ENCODE measurements around the gene ERICH2.

Gene ERICH2

GRCh38 chr2:170817093-170818035, 47.2 kb downstream of the ERICH2 start:
- no peak for DNase-seq

- no peak for DNase-seq
Observed at GRCh38 chr2:170818036-170818751, 48.0 kb downstream of the ERICH2 start.

GRCh38 chr2:170818752-170819470, 48.7 kb downstream of the ERICH2 start:
- no peak for DNase-seq

DNA sequence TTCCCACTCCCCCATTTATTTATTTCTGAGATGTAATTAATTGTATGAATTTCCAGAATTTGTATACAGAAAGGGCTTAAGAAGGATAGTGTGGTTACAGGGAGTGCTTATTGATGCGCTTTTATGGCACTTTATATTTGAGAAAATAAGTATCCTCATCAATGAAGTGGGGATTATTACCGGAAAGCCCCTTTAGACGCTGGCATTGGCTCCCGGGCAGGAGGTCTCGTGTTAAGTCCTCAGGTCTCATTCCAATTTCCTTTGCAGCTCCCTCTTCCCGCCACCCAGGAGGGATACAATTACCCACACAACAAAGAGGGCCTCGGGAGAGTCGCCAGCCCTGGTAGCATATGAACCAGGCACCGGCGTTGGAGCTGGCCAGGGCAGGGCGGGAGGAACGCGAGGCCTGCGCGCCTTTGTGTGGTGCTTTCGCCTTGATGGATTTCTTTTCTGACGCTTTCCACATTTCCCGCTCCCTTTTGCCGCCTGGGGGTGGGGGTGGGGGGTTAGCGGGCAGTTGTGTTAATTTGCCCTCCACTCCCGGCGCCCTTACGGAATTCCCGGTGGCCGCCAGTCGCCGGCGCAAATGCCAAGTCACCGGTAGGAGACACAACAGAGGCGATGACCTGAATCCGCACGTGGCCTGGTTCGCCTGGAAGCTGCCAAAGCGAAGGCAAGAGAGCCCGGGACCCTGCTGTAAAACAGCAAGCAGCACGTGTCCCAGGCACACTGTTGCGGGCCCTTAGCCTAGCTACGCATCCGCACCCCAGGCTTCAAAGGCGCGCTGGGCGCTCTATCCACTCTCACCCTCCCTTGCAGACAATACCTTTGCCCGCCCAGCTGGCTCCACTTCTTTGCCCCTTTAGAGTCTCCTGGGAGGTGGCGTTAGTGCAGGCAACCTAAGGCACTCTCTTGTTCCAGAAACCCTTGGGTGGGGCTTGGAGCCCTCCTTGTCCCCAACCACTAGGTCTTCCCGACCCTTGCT, 49.8 kb downstream of the ERICH2 start:
- no peak for DNase-seq

GRCh38 chr2:170820757-170821530, 50.8 kb downstream of the ERICH2 start:
- DNase-seq, result no peak

DNA sequence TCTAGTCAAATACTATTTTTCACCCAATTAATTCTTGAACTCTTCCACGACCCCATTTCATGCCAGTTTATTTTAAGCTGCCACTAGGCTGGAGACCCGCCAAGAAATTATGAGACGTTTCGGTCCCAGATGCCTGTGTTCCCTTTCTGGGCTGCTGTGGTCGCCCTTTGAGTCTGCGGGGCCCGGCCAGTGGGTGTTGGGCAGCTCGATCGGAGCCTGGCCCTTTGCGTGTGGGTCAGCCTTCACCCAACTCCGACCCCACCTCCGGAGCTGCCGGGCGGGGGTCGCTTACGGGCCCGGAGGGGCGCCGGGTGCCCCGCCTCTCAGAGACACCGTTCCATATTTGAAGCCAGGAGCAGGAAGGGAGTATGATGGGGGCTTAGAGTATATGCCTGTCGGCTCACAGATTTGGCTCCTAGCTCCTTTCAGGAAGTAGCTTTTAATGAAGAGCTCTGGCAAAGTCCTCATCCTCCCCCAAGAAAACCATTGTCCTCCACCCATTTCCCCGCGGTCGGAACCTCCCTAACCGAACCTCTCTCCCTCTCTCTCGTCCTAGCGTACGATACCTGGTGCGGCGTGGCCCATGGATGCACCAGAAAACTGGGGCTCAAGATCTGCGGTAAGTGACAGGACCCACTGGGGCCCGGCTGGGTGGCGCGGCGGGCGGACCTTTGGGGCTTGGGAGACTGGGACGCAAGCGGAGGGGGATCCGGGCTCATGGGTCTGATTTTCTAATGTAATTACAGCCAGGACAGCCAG, 51.5 kb downstream of the ERICH2 start:
- DNase-seq, result no peak

DNA sequence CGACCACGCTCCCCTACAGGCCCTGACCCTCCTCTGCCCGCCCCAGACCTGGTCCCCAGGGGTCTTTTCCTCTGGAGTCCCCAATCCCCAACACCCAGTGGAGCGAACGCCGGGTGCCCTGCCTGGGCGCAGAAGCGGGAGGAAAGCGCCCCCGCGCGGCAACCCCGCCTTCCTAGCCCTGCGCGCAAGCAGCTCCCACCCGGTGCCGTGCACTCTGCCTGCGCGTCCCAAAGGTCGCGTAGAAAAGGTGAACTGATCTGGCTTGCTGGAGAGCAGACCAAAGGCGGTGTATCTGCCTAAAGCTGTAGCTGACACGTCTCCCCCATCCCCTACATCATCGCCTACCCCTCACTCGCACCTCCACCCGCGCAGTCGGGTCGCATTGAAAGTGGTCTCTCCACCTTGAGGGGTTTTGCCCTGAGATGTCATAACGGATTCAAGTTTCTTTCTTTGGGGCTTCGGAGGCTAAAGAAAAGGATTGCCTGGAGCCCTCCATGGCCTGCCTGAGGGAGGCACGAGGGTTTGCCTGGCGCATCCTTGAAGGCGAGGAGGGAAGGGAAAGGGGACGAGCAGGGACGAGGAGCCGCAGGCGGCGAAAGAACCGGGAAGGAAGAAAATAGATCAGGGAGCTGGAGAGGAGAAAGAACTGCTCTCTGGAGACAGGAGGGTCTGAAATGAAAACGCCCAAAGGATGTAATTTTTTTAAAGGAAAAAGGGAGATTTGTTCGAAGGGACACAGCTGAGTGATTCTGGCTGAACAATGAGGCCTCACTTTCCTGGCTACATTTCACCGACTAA, 52.3 kb downstream of the ERICH2 start:
- no peak for DNase-seq

DNA sequence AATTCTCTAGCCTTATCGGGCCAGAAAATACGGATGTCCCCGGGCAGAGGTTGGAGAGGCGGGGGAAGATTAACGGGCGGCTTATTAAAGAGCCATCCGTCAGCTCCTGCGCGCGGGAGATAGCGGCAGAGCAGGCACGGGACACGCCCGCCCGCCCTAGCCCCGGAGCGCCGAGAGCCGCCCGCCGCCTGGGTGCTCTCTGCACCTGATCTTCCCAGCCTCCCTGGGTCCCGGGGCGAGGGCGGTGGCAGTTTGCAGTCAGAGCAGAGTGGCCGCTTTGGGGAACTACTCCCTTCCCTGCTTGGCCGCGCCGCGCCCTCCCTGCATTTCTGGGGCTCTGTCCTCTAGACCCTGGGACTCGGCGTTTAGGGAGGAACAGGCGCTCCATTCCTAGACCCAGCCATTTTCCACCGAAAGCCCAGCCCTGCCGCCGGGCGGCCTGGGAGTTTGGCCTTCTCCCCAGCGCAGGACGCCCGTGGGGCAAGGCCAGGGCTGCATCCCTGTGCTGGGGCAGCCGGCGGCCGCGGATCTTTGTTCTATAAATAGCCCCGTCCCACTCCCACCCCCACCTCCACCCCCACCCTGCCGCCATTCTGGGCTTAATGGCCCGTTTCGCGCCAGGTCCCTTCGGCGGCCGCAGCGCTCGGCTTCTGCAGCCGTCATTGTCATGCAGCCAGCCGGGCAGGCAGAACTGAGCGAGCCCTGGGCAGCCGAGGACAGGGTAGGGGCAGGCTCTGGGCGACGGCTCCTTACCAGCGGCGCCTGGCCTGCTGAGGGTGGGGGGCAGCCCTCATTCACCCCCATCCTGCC, 53.1 kb downstream of the ERICH2 start:
- DNase-seq, result no peak

GRCh38 chr2:170823898-170824215, 53.7 kb downstream of the ERICH2 start:
- no peak for DNase-seq

DNA sequence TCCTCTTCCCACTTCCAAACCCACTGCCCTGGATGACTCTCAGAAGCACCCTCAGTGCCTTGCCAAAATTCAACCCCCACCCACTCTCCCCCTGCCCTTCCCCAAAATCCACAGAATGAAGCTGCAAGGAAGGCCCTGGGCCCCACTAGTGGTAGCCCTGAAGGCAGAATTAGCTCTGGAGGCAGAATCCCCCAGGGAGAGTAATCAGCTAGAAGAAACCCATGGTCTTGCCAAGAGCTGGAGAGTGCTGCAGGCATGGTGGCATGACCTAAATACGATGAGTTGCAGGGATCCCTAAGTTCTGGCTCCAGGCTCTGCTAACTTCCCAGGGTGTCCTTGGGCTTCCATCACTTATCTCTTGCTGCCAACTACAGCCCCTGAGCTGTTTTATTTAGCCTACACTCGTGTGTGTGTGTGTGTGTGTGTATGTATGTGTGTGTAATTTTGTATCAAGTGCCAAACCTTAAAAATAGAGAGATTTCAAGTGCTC, 54.4 kb downstream of the ERICH2 start:
- no peak for DNase-seq

DNA sequence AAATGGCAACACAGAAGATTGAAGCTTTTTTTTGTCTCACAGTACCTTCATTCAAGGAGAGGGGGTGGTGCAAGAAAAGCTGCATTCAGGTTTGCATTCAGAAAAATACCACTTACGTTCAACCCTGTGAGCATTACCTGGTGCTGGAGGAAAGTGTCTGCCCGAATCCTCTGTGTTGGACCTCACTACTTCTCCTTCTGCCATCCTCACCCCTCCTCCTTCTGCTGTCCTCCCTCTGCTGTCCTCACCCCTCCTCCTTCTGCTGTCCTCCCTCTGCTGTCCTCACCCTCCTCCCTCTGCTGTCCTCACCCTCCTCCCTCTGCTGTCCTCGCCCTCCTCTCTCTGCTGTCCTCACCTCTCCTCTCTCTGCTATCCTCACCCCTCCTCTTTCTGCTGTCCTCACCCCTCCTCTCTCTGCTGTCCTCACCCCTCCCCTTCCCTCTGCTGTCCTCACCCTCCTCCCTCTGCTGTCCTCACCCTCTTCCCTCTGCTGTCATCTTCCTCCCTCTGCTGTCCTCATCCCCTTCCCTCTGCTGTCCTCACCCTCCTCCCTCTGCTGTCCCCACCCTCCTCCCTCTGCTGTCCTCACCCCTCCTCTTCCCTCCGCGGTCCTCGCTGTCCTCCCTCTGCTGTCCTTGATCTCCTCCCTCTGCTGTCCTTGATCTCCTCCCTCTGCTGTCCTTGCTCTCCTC, 57.8 kb downstream of the ERICH2 start:
- DNase-seq, result no peak

GRCh38 chr2:170828533-170828916, 58.3 kb downstream of the ERICH2 start:
- DNase-seq, result no peak

DNA sequence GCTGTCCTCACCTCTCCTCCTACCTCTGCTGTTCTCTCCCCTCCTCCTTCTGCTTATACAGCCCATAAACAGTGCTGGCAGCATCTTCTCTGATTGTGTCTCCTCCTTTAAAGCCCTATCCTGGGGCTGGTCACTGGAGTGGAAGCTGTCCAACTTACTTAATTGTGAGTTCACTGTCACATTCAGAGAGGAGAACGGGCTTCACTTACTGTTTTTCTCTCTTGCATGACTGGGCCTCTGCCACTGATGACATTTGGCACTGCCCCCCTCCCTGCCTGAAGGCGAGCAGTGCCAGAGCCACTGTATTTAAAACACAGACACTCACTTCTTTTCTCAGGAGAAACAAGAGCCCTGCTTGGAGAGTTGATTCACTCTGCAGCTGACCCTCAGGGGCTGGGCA, 58.9 kb downstream of the ERICH2 start:
- no peak for DNase-seq

DNA sequence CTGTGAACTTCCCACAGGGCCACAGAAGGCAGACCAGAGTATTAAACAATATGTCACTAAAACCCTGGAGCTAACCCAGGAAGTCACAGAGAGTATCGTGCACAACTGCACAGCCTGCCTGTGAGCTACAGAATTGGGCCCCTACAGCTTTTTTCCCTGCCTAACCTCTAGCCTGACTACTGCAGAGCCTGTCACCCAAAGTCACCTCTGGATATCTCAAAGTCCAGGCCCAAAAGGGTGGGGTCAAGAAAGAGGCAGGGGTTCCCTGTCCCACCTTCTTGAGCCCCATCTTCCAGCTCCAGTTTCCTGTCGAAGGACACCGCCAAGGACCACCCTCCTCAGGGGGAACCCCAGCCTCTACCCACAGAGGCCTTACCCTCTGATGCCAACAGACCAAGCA, 60.0 kb downstream of the ERICH2 start:
- no peak for DNase-seq

- no peak for DNase-seq
Observed at GRCh38 chr2:170831115-170831514, 60.9 kb downstream of the ERICH2 start.

GRCh38 chr2:170836027-170836426, 65.8 kb downstream of the ERICH2 start:
- no peak for DNase-seq

DNA sequence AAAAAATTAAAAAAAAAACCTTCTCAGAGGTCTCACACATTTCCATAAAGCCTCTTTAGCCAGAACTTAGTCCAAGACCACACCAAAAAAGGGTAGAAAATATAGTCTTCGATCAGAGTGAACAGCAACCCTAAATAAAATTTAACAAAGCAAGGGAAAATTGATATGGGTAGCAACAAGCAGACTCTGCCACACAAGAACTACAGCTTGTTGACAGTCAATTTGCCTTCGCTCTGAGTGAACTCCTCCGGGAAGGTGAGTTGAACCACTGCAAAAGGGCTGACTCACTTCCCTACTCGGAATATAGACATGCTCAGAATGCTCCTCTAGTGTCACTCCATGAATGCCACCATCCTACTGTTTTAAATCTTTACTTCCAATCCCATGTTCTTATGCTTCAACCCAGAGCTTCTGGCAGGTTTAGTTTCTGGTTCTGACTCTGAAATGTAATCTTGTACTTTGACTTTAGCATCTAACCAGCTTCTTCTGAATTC, 70.6 kb downstream of the ERICH2 start:
- no peak for DNase-seq

DNA sequence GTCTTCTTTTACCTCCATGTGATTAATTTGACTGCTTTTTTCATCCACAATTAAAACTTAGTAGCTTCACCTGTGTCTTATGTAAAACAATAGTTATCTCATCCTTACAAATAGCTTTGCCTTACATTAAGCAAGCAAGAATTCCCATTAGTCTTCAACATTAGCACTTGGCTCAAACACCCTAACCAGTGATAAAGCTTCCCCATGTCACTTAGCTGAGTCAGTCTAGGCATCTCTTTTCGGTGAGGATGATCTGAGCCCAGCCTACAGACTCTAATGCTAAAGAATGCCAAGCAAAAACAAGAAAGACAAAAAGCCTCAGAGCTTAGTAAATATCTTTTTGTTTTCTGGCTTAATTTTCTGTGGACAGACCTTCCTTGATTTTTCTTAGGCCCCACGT, 72.6 kb downstream of the ERICH2 start:
- DNase-seq, result no peak

All from NK-92 treated with Interleukin-12 subunit alpha and Interleukin-12 subunit beta, amount 100 ng/mL, for 24 hours (cell line).